Esophagus muscularis mucosa (tissue), 3 donors: ENCODE results near the gene PPAN.

Experiments used
- POLR2A ChIP-seq: fragments of 450-650 bp; IDR thresholded peaks from one replicate; pipeline ENCODE4 v1.6.1; 2017; ENCODE audit warnings: antibody characterized with exemption, moderate library complexity, mild to moderate bottlenecking, low read depth
- POLR2AphosphoS5 ChIP-seq, 2 donors: sonication (generic); formaldehyde crosslinking; IDR thresholded peaks; one replicate each; pipeline ENCODE4 v1.6.1; 2017; ENCODE audit warnings: antibody characterized with exemption in 2 of 2
- TF ChIP-seq, protein P1 (sequence below), 3 experiments: fragments of 200-600 bp in 2 of 3; fragments of 450-650 bp in 1 of 3; sonication (generic) in 2 of 3; IDR thresholded peaks; one replicate each; pipeline ENCODE4 v1.5.1; 2017 to 2019; ENCODE audit warnings: antibody characterized with exemption in 3 of 3, mild to moderate bottlenecking in 2 of 3, moderate library complexity in 1 of 3

GRCh38 chr19:10120538-10121189 is 14.5 kb downstream of the PPAN start:
- TF ChIP-seq POLR2A (no peak), POLR2AphosphoS5 (IDR thresholded peaks at IDR 0.05) (no peak)
- TF ChIP-seq, protein P1, sequence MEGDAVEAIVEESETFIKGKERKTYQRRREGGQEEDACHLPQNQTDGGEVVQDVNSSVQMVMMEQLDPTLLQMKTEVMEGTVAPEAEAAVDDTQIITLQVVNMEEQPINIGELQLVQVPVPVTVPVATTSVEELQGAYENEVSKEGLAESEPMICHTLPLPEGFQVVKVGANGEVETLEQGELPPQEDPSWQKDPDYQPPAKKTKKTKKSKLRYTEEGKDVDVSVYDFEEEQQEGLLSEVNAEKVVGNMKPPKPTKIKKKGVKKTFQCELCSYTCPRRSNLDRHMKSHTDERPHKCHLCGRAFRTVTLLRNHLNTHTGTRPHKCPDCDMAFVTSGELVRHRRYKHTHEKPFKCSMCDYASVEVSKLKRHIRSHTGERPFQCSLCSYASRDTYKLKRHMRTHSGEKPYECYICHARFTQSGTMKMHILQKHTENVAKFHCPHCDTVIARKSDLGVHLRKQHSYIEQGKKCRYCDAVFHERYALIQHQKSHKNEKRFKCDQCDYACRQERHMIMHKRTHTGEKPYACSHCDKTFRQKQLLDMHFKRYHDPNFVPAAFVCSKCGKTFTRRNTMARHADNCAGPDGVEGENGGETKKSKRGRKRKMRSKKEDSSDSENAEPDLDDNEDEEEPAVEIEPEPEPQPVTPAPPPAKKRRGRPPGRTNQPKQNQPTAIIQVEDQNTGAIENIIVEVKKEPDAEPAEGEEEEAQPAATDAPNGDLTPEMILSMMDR (IDR thresholded peaks at IDR 0.05), result no peak
